Prostate gland (tissue), 2 donors: ENCODE measurements around the gene BTBD1.

ENCODE experiments used
- CTCF ChIP-seq, 4 experiments: fragments of 200-600 bp in 2 of 4; fragments of 450-650 bp in 2 of 4; sonication (generic) in 2 of 4; IDR thresholded peaks; 1 replicate in 3 of 4; 2 replicates in 1 of 4; pipeline ENCODE4 v1.5.1; 2016 to 2019; ENCODE audit warnings: antibody characterized with exemption in 4 of 4, mild to moderate bottlenecking in 2 of 4, moderate library complexity in 2 of 4
- POLR2A ChIP-seq: fragments of 450-650 bp; IDR thresholded peaks from one replicate; pipeline ENCODE4 v1.6.1; 2016; ENCODE audit warnings: antibody characterized with exemption, mild to moderate bottlenecking
- POLR2AphosphoS5 ChIP-seq: sonication (generic); formaldehyde crosslinking; IDR thresholded peaks from one replicate; pipeline ENCODE4 v1.6.1; 2017; ENCODE audit warnings: antibody characterized with exemption

- TF ChIP-seq POLR2AphosphoS5 (no peak), CTCF (IDR thresholded peaks at IDR 0.05) (no peak), POLR2A (no peak)
Measured at GRCh38 chr15:82972990-82973389, 94.1 kb downstream of the BTBD1 start.
